Fibroblast of mammary gland (primary cell): ENCODE results near the gene SPECC1.
A peak's percentile ranks its signal among the peaks of the same experiment; 100 is the strongest.

Experiments used
- DNase-seq: peaks from one replicate; pipeline ENCODE4 v3.0.0-alpha.2; 2010; ENCODE audit warnings: low read depth
- H3K4me3 ChIP-seq: 2 replicates; pipeline ENCODE4 v1.5.1; 2011; ENCODE audit warnings: low read depth, mild to moderate bottlenecking, low read length, moderate library complexity; ENCODE audit not compliant: control insufficient read depth
- CTCF ChIP-seq: conservative IDR thresholded peaks from 2 replicates; pipeline ENCODE4 v1.5.1; 2011; ENCODE audit warnings: low read depth, low read length, inconsistent platforms; ENCODE audit not compliant: control insufficient read depth, insufficient read depth

The SPECC1 gene

GRCh38 chr17:20197272-20197926, 188.2 kb downstream of the SPECC1 start:
- no peak for DNase-seq
- H3K4me3 ChIP-seq: no peak overlapping the region
- no peak for TF ChIP-seq CTCF

- TF ChIP-seq CTCF: no peak
- no peak overlapping the region for H3K4me3 ChIP-seq
- DNase-seq: peak; percentile 12
Observed at GRCh38 chr17:20200016-20200795, 191.0 kb downstream of the SPECC1 start.

GRCh38 chr17:20200865-20201458, 191.8 kb downstream of the SPECC1 start:
- no peak for TF ChIP-seq CTCF
- no peak for DNase-seq
- H3K4me3 ChIP-seq: no peak overlapping the region

GRCh38 chr17:20202141-20202621, 193.0 kb downstream of the SPECC1 start:
- DNase-seq: no peak
- TF ChIP-seq CTCF: no peak
- H3K4me3 ChIP-seq: no peak overlapping the region

- no peak overlapping the region for H3K4me3 ChIP-seq
- no peak for DNase-seq
- TF ChIP-seq CTCF: no peak
Observed at GRCh38 chr17:20203018-20203417, 193.9 kb downstream of the SPECC1 start.

- peak; percentile 21 for DNase-seq
- H3K4me3 ChIP-seq: no peak overlapping the region
- no peak for TF ChIP-seq CTCF
Observed at GRCh38 chr17:20203761-20204263, 194.7 kb downstream of the SPECC1 start.
